Measurements from ENCODE around the gene SLC44A3.

The SLC44A3 gene

DNA sequence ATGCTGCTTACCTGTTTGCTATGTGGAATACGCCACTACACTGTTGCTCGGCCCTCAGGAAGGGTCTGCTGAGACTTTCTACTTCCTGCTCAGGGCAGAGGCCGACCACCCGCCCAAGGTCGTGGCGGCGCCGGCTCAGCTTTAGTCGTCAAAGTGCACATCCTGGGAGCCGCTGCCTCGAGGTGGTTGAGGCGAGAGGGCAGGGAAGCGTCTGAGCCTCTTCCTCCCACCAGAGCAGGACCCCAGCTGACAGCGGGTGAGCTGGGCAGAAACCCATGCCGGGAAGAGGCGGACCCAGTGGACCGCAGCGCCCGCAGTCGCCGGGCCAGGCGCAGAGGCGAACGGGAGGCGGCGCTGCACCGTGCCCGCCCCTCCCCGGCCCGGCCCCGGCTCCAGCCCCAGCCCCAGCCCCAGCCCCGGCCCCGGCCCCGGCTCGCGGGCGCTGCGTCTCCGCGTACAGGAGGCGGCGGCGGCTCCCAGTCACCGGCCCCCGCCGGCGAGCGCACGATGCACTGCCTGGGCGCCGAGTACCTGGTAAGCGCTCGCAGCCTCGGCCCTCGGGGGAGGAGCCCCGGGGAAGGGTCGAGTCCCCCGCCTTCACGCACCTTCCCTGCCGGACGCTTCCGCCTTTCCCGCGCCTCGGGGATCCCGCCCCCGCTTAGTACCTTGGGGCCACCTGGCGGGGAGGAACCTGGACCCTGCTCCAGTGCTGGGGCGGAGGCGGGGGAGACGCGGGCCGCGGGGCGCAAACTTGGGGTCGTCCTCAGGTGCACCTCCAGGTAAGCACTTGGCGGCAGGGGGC is at the start of gene SLC44A3:
SLC44A3 (plus strand) TSS at position 413 of the 802 bp plus-strand sequence; CDS start at position 508, 95 bp downstream.
- no peaks in the 10 kb centered on the region for H3K36me3 ChIP-seq (ENCODE audit: insufficient read depth)
- H3K4me1 ChIP-seq (ENCODE audit: low read depth, poor library complexity, severe bottlenecking), result no peaks in the 10 kb centered on the region
- H3K9ac ChIP-seq, result no peak within 1 kb of the TSS
- no peak within 1 kb of the TSS for H2AFZ ChIP-seq (ENCODE audit: low read depth)
- H3K79me2 ChIP-seq (ENCODE audit: insufficient read depth, low read depth), result no peaks in the 10 kb centered on the region
- H3K27ac ChIP-seq, result no peak within 1 kb of the TSS
- H3K4me2 ChIP-seq, result no peak within 1 kb of the TSS
- H3K4me3 ChIP-seq (IDR thresholded peaks at IDR 0.05; ENCODE audit: insufficient read depth, low read depth, low read length), result no peak within 1 kb of the TSS
- H4K20me1 ChIP-seq (ENCODE audit: insufficient read depth), result no peaks in the 10 kb centered on the region
- no peak for TF ChIP-seq CTCF (conservative IDR thresholded peaks at IDR 0.05; ENCODE audit: low read depth, low read length)
- no peaks in the 10 kb centered on the region for H3K27me3 ChIP-seq (ENCODE audit: insufficient read depth, low read depth)

- Histone ChIP-seq H3K4me2 (no peak overlapping the region), H4K20me1 (ENCODE audit: insufficient read depth) (no peaks in the 10 kb centered on the region), H2AFZ (ENCODE audit: low read depth) (no peak overlapping the region)
These were observed 47.9 kb upstream of the SLC44A3 start for GRCh38 chr1:94772230-94772641.

GRCh38 chr1:94772845-94773244 is 47.3 kb upstream of the SLC44A3 start:
- Histone ChIP-seq H3K4me3 (IDR thresholded peaks at IDR 0.05; ENCODE audit: insufficient read depth, low read depth, low read length) (no peak overlapping the region), H3K4me1 (ENCODE audit: low read depth, poor library complexity, severe bottlenecking) (no peaks in the 10 kb centered on the region), H3K27ac (no peak overlapping the region), H4K20me1 (ENCODE audit: insufficient read depth) (no peaks in the 10 kb centered on the region), H3K9ac (no peak overlapping the region), H3K36me3 (ENCODE audit: insufficient read depth) (no peaks in the 10 kb centered on the region), H3K79me2 (ENCODE audit: insufficient read depth, low read depth) (no peaks in the 10 kb centered on the region), H2AFZ (ENCODE audit: low read depth) (no peak overlapping the region), H3K27me3 (ENCODE audit: insufficient read depth, low read depth) (no peaks in the 10 kb centered on the region), H3K4me2 (no peak overlapping the region)
- TF ChIP-seq CTCF (conservative IDR thresholded peaks at IDR 0.05; ENCODE audit: low read depth, low read length), result no peak

More at GRCh38 chr1:94772230-94772641, 47.9 kb upstream of the SLC44A3 start:
- H3K4me3 ChIP-seq (IDR thresholded peaks at IDR 0.05; ENCODE audit: insufficient read depth, low read depth, low read length), result no peak overlapping the region
- no peaks in the 10 kb centered on the region for H3K36me3 ChIP-seq (ENCODE audit: insufficient read depth)
- H3K9ac ChIP-seq, result no peak overlapping the region
- H3K4me1 ChIP-seq (ENCODE audit: low read depth, poor library complexity, severe bottlenecking), result no peaks in the 10 kb centered on the region
- no peaks in the 10 kb centered on the region for H3K79me2 ChIP-seq (ENCODE audit: insufficient read depth, low read depth)
- no peak overlapping the region for H3K27ac ChIP-seq
- H3K27me3 ChIP-seq (ENCODE audit: insufficient read depth, low read depth), result no peaks in the 10 kb centered on the region
- TF ChIP-seq CTCF (conservative IDR thresholded peaks at IDR 0.05; ENCODE audit: low read depth, low read length), result no peak

GRCh38 chr1:94773296-94773809 is 46.8 kb upstream of the SLC44A3 start:
- Histone ChIP-seq H4K20me1 (ENCODE audit: insufficient read depth) (no peaks in the 10 kb centered on the region), H3K4me2 (no peak overlapping the region), H3K79me2 (ENCODE audit: insufficient read depth, low read depth) (no peaks in the 10 kb centered on the region), H3K36me3 (ENCODE audit: insufficient read depth) (no peaks in the 10 kb centered on the region), H3K27ac (no peak overlapping the region), H3K9ac (no peak overlapping the region), H3K4me3 (IDR thresholded peaks at IDR 0.05; ENCODE audit: insufficient read depth, low read depth, low read length) (no peak overlapping the region), H3K27me3 (ENCODE audit: insufficient read depth, low read depth) (no peaks in the 10 kb centered on the region), H2AFZ (ENCODE audit: low read depth) (no peak overlapping the region), H3K4me1 (ENCODE audit: low read depth, poor library complexity, severe bottlenecking) (no peaks in the 10 kb centered on the region)
- no peak for TF ChIP-seq CTCF (conservative IDR thresholded peaks at IDR 0.05; ENCODE audit: low read depth, low read length)

Data from KMS-11 (cell line).